HG02642 (cell line): ENCODE measurements around the gene MICALL2.

Experiments
- ATAC-seq: cut with Tn5 transposase; IDR thresholded peaks from one replicate; pipeline ENCODE4 v1.9.1; 2021; ENCODE audit warnings: mild to moderate bottlenecking; ENCODE audit not compliant: unreplicated experiment, poor library complexity

Gene MICALL2

GRCh38 chr7:1402110-1402790 is 57.0 kb downstream of the MICALL2 start:
- no peak for ATAC-seq

DNA sequence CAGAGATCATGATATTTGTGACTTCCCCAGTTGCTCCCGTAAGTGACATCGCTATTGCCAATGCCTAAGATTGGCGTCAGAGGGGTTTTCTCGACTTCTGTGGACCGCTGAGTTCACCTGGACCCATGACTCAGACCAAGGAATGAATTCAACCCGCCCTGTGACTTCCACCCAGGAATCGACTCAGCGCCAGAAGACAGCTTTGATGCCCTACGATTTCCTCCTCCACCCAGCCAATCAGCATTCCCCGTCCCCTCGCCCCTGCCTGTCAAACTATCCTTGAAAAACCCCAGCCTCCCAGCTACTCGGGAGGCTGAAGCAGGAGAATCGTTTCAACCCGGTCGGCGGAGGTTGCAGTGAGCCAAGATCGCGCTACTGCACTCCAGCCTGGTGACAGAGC is 58.3 kb downstream of the MICALL2 start:
- no peak for ATAC-seq

GRCh38 chr7:1400371-1400770 is 58.9 kb downstream of the MICALL2 start:
- ATAC-seq, result no peak

DNA sequence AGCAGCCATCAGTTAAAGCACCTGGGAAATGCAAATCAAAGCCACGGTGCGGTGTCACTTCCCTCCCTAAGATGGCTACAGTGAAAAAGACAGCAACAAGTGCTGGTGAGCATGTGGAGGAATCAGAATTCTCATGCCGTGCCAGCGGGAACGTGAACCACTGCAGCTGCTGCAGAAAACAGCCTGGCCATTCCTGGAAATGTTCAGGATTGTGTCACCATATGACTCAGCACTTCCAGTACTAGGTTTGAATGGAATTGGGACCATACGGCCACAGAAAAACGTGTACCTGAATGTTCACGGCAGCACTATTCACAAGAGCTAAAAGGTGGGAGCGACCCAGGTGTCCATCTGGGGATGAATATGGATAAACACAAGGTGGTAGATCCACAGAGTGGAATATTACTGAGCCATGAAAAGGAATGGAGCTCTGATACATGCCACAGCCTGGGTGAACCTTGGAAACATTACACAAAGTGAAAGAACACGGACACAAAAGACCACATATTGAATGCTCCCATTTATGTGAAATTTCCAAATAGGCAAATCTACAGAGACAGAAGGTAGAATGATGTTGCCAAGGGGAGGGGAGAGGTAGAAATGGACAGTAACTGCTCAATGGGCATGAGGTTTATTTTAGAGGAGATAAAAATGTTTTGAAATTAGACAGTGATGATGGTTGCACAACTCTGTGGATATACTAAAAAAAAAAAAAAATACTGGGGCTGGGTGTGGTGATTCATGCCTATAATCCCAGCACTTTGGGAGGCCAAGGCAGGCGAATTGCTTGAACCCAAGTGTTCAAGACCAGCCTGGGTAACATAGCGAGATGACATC is 61.6 kb downstream of the MICALL2 start:
- no peak for ATAC-seq

GRCh38 chr7:1396195-1396594 is 63.1 kb downstream of the MICALL2 start:
- no peak for ATAC-seq

DNA sequence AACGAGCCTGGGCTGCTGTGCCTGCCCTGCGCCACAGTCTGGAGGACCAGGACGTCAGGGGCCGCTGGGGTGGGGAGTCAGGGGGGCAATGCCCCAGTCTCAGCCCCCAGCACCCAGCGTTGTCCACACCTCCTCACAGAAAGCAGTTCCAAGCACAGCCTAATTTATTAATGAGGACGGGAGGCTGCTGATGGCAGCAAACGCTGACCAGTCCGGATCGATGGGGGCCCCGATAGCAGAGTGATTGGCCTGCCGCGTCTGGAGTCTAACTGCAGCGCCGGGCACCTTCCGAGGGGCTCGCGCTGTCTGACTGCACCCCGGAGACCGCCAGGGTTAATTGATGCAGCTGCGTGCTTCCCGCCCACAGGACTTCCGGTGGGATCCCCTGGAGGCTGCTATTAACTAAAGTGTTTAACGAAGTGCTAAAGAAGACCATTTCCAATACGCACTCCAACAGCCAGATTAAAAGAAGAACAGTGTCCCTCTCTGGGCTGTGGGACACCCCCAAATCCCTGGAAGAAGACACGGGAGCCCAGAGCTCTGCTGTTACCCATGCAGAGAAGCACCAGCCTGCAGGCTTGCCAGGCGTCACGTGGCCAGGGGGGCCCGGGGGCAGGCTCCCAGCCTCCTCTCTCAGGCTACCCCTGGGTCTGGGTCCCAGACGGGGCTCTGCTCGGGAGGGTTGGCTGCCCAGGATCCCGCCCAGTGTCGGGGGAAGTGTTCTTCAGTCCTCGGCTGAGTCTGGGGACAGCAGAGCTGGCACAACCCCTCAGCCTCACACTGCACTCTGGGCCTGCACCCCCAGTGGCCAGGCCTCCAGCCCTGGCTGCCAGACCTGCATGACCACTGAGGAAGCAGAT is 63.8 kb downstream of the MICALL2 start:
- no peak for ATAC-seq

GRCh38 chr7:1394371-1394770 is 64.9 kb downstream of the MICALL2 start:
- no peak for ATAC-seq

DNA sequence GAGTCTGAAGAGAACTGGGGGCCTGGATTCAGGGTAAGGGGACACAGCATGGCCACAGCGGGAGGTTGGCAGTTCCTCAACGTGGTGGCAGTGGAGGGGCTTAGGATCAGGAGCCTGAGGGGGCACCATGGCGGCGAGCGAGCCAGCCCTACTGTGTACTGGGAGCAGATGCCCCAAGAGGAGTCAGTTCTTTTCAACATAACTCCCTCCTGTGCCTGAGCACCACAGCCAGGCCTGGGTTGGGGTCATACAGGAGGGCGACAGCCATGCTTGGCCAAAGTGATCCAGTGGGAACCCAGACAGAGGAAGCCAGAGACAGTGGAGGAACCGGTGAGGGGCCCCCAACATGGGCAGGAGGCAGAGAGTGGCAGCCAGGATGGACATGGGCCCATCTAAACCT is 65.8 kb downstream of the MICALL2 start:
- no peak for ATAC-seq

- no peak for ATAC-seq
Measured at GRCh38 chr7:1392556-1392955, 66.7 kb downstream of the MICALL2 start.

DNA sequence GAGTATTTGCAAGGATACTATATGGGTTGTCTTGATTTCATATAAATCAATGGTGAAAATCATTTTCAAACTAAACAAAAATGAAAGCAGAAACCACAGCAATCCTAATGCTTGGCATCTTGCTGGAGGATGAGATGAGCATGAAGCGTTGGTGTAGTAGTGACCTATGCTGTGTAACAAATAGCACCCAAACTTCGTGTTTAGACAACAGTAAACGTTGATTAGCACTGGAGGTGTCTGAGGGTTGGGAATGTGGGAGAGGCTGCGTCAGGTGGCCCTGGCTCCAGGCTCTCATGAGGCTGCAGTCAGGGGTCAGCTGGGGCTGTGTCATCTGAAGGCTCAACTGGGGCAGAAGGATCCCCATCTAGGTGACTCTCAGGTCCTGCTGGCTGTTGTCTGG is 67.8 kb downstream of the MICALL2 start:
- no peak for ATAC-seq

DNA sequence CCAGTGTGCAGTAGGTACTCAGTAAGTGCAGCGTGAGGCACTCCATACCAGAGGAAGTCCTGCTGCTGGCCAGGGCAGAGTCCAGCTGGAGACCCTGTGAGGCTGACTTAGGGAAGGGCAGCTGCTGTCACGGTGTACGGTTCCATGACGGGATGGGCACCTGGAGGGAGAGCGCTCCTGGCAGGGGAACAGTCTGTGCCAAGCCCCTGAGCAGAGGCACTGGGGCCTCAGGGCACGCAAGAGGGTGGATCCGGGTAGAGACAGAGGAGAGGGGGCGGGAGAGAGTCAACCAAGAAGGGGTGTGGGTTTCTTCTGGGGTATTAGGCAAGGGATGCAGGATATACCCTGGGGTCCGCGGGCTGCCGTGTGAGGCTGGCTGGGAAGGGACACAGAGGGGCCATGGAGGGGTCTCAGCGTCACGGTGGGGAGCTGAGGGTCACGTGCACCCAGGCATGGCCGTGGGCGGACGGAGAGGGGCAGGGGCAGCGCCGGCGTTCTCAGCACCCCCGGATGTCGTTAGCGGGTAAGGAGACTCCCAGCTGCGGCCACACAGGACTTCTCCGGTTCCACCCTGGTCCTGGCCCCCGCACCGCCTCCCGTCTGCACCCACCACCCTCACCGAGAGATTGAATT is 70.5 kb downstream of the MICALL2 start:
- no peak for ATAC-seq

DNA sequence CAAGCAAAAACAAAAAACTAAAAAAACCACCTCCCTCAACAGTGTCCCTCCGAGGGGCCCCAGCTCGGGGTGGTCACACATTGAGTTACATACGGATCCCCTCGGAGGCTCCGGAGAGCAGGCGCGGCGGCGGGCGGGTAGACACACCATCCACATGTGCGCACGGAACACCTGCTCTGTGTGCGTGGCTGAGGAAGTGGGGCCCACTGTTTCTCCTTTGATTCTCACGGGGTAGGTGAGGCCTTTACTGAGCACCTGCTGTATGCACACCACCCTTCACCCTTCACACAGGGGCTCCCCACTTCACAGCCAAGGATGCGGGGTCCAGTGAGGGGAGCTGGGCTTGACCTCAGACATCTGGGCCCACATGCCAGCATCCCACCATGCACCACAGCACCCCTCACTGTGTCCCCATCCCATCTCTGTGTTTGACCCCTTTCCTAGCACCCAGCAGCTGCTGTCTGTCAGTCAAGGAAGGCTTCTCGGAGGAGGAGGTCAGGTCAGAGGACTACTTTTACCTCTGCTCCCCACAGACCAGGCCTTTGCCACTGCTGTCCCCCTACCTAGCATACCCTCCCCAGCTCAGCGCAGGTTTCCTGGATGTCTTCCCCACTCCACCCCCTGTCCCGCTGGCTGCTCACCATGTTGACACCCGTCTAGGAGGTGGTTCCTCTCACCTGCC is 71.1 kb downstream of the MICALL2 start:
- no peak for ATAC-seq

- ATAC-seq, result no peak
Measured at GRCh38 chr7:1387261-1387660, 72.0 kb downstream of the MICALL2 start.

DNA sequence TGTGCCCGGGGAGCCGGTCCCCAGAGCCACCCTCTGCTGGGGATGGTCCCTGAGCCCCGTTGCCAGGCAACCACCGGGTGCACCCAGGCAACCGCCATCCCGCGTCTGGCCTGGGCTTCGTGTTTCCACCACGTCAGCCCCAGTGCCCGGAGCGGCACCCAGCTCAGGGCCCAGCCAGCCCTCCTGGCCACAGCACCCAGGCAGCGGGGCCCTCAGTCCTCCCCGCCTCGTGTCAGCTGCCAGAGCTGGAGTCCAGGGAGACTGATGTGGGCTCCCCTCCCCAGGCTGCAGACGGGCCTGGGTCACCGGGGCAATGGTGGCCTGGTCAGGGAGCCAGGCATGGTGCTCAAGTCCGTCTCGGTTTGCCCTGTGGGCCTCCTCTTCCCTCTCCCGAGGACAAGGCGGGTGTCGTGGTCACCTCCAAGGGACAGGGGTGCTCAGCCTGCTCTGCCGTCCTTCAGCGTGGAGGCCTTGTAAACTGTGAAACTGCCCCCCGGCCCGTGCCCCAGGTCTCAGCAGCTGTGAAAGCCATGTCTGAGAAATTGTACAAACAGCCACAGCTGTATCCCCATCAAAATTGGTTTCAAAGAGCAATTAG is 72.5 kb downstream of the MICALL2 start:
- no peak for ATAC-seq

- no peak for ATAC-seq
Measured at GRCh38 chr7:1385809-1386622, 73.3 kb downstream of the MICALL2 start.

GRCh38 chr7:1385086-1385808 is 74.0 kb downstream of the MICALL2 start:
- ATAC-seq, result no peak
